ENCODE data around the gene HOXD12.
A peak's percentile ranks its signal among the peaks of the same experiment; 100 is the strongest.

DNA sequence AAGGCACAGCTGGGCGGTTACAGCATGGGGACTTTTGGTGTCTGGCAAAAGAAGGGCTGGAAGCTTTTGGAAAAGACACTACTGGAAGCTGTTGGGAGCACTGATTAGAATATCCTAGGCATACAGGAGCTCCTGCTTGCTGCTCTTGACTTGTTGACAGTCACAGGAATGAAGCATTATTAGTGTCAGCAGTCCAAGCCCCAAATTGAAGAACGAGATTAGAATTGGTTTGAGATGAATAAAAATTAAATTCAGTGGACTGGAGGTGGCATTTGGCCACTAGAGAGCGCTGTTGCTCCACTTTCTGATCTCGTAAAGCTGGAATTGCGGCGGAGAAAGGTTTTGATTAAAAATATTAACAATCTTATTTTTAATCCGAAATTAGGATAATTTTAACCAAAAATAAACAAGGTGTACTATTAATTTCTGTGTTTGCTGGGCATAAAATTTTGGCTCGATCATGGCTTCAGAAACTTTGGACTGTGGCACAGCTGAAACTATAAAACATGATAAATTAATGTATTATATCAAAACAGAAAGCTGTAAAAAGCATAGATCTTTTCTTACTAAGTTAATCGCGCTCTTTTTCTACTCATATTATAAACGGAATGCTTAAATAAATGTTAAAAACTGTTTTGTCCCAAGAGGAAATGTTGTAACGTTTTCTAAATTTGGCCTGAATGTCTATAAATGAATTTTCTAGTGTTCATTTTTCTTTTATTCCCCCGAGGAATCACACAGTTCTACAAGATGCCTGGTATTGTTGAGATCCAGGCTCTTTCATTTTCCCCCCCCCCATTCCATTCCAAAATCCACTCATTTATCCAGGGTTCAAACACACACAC lies 27.6 kb downstream of the HOXD12 start:
- TF ChIP-seq EZH2 (IDR thresholded peaks at IDR 0.05) (no peak), ZFX (IDR thresholded peaks at IDR 0.05) (no peak), POLR2AphosphoS5 (IDR thresholded peaks at IDR 0.05; ENCODE audit: low read depth, low read length) (no peak), EZH2phosphoT487 (IDR thresholded peaks at IDR 0.05; ENCODE audit: borderline replicate concordance) (no peak), ZNF274 (IDR thresholded peaks at IDR 0.05; ENCODE audit: low read depth, low read length) (no peak), ELF1 (IDR thresholded peaks at IDR 0.05; ENCODE audit: borderline replicate concordance, low read depth) (no peak), CEBPB (IDR thresholded peaks at IDR 0.05; ENCODE audit: low read depth) (no peak), POLR2A (IDR thresholded peaks at IDR 0.05; ENCODE audit: borderline replicate concordance, extremely low read depth, insufficient read depth, insufficient read length) (no peak), SIN3A (IDR thresholded peaks at IDR 0.05; ENCODE audit: low read depth) (no peak), YY1 (IDR thresholded peaks at IDR 0.05; ENCODE audit: extremely low read depth, insufficient replicate concordance, low read depth, low read length) (no peak), RAD21 (IDR thresholded peaks at IDR 0.05; ENCODE audit: low read depth) (peak; percentile 93)
- TF ChIP-seq, protein P1, sequence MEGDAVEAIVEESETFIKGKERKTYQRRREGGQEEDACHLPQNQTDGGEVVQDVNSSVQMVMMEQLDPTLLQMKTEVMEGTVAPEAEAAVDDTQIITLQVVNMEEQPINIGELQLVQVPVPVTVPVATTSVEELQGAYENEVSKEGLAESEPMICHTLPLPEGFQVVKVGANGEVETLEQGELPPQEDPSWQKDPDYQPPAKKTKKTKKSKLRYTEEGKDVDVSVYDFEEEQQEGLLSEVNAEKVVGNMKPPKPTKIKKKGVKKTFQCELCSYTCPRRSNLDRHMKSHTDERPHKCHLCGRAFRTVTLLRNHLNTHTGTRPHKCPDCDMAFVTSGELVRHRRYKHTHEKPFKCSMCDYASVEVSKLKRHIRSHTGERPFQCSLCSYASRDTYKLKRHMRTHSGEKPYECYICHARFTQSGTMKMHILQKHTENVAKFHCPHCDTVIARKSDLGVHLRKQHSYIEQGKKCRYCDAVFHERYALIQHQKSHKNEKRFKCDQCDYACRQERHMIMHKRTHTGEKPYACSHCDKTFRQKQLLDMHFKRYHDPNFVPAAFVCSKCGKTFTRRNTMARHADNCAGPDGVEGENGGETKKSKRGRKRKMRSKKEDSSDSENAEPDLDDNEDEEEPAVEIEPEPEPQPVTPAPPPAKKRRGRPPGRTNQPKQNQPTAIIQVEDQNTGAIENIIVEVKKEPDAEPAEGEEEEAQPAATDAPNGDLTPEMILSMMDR (IDR thresholded peaks at IDR 0.05 in 2 of 3, conservative IDR thresholded peaks at IDR 0.05 in 1 of 3; ENCODE audit: borderline replicate concordance in 1 of 3, insufficient read depth in 1 of 3, low read depth in 2 of 3, low read length in 2 of 3) = peak; percentile 64 to 88 (median 87)
- TF ChIP-seq, protein P2, sequence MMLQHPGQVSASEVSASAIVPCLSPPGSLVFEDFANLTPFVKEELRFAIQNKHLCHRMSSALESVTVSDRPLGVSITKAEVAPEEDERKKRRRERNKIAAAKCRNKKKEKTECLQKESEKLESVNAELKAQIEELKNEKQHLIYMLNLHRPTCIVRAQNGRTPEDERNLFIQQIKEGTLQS (IDR thresholded peaks at IDR 0.05) = no peak
- TF ChIP-seq, protein P3, sequence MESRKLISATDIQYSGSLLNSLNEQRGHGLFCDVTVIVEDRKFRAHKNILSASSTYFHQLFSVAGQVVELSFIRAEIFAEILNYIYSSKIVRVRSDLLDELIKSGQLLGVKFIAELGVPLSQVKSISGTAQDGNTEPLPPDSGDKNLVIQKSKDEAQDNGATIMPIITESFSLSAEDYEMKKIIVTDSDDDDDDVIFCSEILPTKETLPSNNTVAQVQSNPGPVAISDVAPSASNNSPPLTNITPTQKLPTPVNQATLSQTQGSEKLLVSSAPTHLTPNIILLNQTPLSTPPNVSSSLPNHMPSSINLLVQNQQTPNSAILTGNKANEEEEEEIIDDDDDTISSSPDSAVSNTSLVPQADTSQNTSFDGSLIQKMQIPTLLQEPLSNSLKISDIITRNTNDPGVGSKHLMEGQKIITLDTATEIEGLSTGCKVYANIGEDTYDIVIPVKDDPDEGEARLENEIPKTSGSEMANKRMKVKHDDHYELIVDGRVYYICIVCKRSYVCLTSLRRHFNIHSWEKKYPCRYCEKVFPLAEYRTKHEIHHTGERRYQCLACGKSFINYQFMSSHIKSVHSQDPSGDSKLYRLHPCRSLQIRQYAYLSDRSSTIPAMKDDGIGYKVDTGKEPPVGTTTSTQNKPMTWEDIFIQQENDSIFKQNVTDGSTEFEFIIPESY (IDR thresholded peaks at IDR 0.05; ENCODE audit: extremely low read depth, insufficient replicate concordance, low read length) = no peak

Measured in HCT116 (cell line).